Lower lobe of right lung (tissue), 2 donors: Measurements from ENCODE around the gene FHIT. TPM values are rescaled to one million over a fixed set of nuclear protein-coding genes. Genes with fewer than 3 reads are reported as not detected.

Experiments
- ATAC-seq, 2 donors: fragments of 200-7000 bp; cut with Tn5 transposase; one replicate each; pipeline ENCODE4 v1.9.1; 2020 to 2022; ENCODE audit warnings: mild to moderate bottlenecking in 2 of 2, moderate library complexity in 2 of 2
- DNase-seq: peaks from one replicate; pipeline ENCODE4 v3.0.0-alpha.2; 2020
- H3K27ac ChIP-seq: fragments of 200-600 bp; one replicate; pipeline ENCODE4 v1.8.0; 2022
- H3K27me3 ChIP-seq: fragments of 200-600 bp; one replicate; pipeline ENCODE4 v1.8.0; 2022; ENCODE audit warnings: low read depth
- H3K36me3 ChIP-seq: fragments of 200-600 bp; one replicate; pipeline ENCODE4 v1.8.0; 2022; ENCODE audit warnings: mild to moderate bottlenecking
- H3K4me1 ChIP-seq: fragments of 200-600 bp; one replicate; pipeline ENCODE4 v1.8.0; 2022
- H3K4me3 ChIP-seq: fragments of 200-600 bp; one replicate; pipeline ENCODE4 v1.8.0; 2022; ENCODE audit warnings: mild to moderate bottlenecking
- H3K9me3 ChIP-seq: fragments of 200-600 bp; one replicate; pipeline ENCODE4 v1.8.0; 2022
- intact Hi-C: fragments of 100-400 bp; cut with DNase I; formaldehyde crosslinking; loops from one replicate; pipeline ENCODE4 v1.11.0; 2022
- total RNA-seq: library from RNA; stranded (reverse); fragmentation: NEBNext Ultra II Directional; extraction: Animal tissue kit (Norgen Biotek cat#: 25700); gene quantifications from one replicate; pipeline ENCODE4 v1.2.1, GENCODE V29; 2021
- TF ChIP-seq, protein P1 (sequence below): fragments of 200-600 bp; IDR thresholded peaks from one replicate; pipeline ENCODE4 v1.8.0; 2022; ENCODE audit warnings: antibody characterized with exemption, mild to moderate bottlenecking
- donor health status: DM: no; HTN: yes; CAD: no; lungs with severe emphysema.

FHIT gene
- total RNA-seq, 1 donor from 2014 or later, result 10.3 TPM

GRCh38 chr3:59908701-59909100 is 1342.6 kb downstream of the FHIT start:
- H3K36me3 ChIP-seq, result no peaks in the 10 kb centered on the region
- H3K27ac ChIP-seq, result no peak overlapping the region
- no peaks in the 10 kb centered on the region for H3K9me3 ChIP-seq
- intact Hi-C loops, result no loop called here
- no peak overlapping the region for H3K4me3 ChIP-seq
- H3K4me1 ChIP-seq, result no peaks in the 10 kb centered on the region
- ATAC-seq (no peak), DNase-seq (no peak)
- TF ChIP-seq, protein P1, sequence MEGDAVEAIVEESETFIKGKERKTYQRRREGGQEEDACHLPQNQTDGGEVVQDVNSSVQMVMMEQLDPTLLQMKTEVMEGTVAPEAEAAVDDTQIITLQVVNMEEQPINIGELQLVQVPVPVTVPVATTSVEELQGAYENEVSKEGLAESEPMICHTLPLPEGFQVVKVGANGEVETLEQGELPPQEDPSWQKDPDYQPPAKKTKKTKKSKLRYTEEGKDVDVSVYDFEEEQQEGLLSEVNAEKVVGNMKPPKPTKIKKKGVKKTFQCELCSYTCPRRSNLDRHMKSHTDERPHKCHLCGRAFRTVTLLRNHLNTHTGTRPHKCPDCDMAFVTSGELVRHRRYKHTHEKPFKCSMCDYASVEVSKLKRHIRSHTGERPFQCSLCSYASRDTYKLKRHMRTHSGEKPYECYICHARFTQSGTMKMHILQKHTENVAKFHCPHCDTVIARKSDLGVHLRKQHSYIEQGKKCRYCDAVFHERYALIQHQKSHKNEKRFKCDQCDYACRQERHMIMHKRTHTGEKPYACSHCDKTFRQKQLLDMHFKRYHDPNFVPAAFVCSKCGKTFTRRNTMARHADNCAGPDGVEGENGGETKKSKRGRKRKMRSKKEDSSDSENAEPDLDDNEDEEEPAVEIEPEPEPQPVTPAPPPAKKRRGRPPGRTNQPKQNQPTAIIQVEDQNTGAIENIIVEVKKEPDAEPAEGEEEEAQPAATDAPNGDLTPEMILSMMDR, result no peak
- H3K27me3 ChIP-seq, result no peaks in the 10 kb centered on the region

- TF ChIP-seq, protein P1, result no peak
Measured at GRCh38 chr3:59908280-59908679, 1343.0 kb downstream of the FHIT start.

GRCh38 chr3:59904296-59904695 is 1347.0 kb downstream of the FHIT start:
- intact Hi-C loops, result no loop called here
- Histone ChIP-seq H3K27me3 (no peaks in the 10 kb centered on the region), H3K9me3 (no peaks in the 10 kb centered on the region), H3K4me1 (no peaks in the 10 kb centered on the region), H3K4me3 (no peak overlapping the region), H3K27ac (no peak overlapping the region), H3K36me3 (no peaks in the 10 kb centered on the region)
- DNase-seq (no peak), ATAC-seq (no peak)
- TF ChIP-seq, protein P1, result no peak

More at GRCh38 chr3:59908280-59908679, 1343.0 kb downstream of the FHIT start:
- no peak for DNase-seq
- H3K4me1 ChIP-seq, result no peaks in the 10 kb centered on the region
- intact Hi-C loops, result no loop called here
- ATAC-seq, result no peak
- H3K27me3 ChIP-seq, result no peaks in the 10 kb centered on the region
- H3K36me3 ChIP-seq, result no peaks in the 10 kb centered on the region
- no peak overlapping the region for H3K27ac ChIP-seq
- no peaks in the 10 kb centered on the region for H3K9me3 ChIP-seq
- H3K4me3 ChIP-seq, result no peak overlapping the region

GRCh38 chr3:59899061-59899460 is 1352.2 kb downstream of the FHIT start:
- Histone ChIP-seq H3K27ac (no peak overlapping the region), H3K9me3 (no peaks in the 10 kb centered on the region), H3K4me1 (no peaks in the 10 kb centered on the region), H3K36me3 (no peaks in the 10 kb centered on the region), H3K4me3 (no peak overlapping the region), H3K27me3 (no peaks in the 10 kb centered on the region)
- ATAC-seq (no peak), DNase-seq (no peak)
- TF ChIP-seq, protein P1, result no peak
- intact Hi-C loops, result no loop called here

DNA sequence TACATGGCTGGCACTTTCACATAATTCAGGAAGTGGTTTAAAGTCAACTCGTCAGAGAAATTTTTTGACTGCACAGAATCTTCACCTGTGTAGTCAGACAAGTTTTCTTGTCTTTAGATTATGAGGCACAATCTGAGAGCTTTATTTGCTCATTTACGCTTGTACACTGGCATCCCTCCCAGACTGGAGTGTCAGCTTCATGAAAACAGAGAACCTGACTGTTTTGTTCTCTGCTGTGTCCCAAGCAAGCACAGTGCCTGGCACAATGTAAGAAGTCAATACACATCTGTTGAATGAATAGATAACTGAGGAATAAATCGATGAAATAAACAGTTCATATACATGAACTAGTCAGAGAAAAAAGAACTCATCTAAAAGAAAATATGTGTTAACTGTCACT is 1355.3 kb downstream of the FHIT start:
- no peaks in the 10 kb centered on the region for H3K36me3 ChIP-seq
- no peak for ATAC-seq
- H3K9me3 ChIP-seq, result no peaks in the 10 kb centered on the region
- intact Hi-C loops, result no loop called here
- TF ChIP-seq, protein P1, result no peak
- H3K4me3 ChIP-seq, result no peak overlapping the region
- H3K4me1 ChIP-seq, result no peaks in the 10 kb centered on the region
- DNase-seq, result no peak
- H3K27ac ChIP-seq, result no peak overlapping the region
- no peaks in the 10 kb centered on the region for H3K27me3 ChIP-seq
